HEK293 (cell line): ENCODE results near the gene PSEN1.

ENCODE experiments used
- CTCF ChIA-PET: fragments of 350-600 bp; formaldehyde crosslinking; extraction: SDS; loops from one replicate; lab custom pipeline; 2021; ENCODE audit warnings: antibody characterized with exemption; lab: Yijun Ruan, JAX
- POLR2A ChIA-PET: fragments of 300-600 bp; formaldehyde crosslinking; extraction: SDS; loops from one replicate; lab custom pipeline; 2020; ENCODE audit warnings: antibody characterized with exemption, inconsistent platforms; lab: Yijun Ruan, JAX
- H3K27ac ChIP-seq: fragments of 200-500 bp; sonication (Bioruptor generic); 2 replicates; pipeline ENCODE4 v1.5.1; 2014; ENCODE audit warnings: low read depth, low read length, control low read depth, inconsistent platforms; ENCODE audit errors: extremely low read depth
- H3K36me3 ChIP-seq, 2 experiments: fragments of 200-500 bp in 1 of 2; sonication (Bioruptor generic) in 1 of 2; 1 replicate in 1 of 2; 2 replicates in 1 of 2; pipeline ENCODE4 v1.5.1; 2014 to 2017; ENCODE audit warnings: inconsistent platforms in 2 of 2, low read length in 2 of 2; ENCODE audit not compliant: control insufficient read depth in 2 of 2, insufficient read depth in 1 of 2
- H3K4me1 ChIP-seq: fragments of 200-500 bp; sonication (Bioruptor generic); 2 replicates; pipeline ENCODE4 v1.5.1; 2014; ENCODE audit warnings: mild to moderate bottlenecking, low read length, inconsistent platforms; ENCODE audit not compliant: control insufficient read depth, insufficient read depth
- H3K4me3 ChIP-seq: 2 replicates; pipeline ENCODE4 v1.5.1; 2011; ENCODE audit warnings: low read depth, mild to moderate bottlenecking, control low read depth, low read length, moderate library complexity
- H3K9me3 ChIP-seq: fragments of 200-500 bp; sonication (Bioruptor generic); 2 replicates; pipeline ENCODE4 v1.5.1; 2014; ENCODE audit warnings: low read depth, low read length, inconsistent platforms; ENCODE audit not compliant: control insufficient read depth, insufficient read depth
- GLIS1 ChIP-seq: fragments of 450-650 bp; formaldehyde crosslinking; IDR thresholded peaks from 2 replicates; pipeline ENCODE4 v1.5.1; 2016; ENCODE audit warnings: missing biosample characterization, missing genetic modification characterization
- MZF1 ChIP-seq: fragments of 450-650 bp; formaldehyde crosslinking; IDR thresholded peaks from 2 replicates; pipeline ENCODE4 v1.5.1; 2017; ENCODE audit warnings: missing biosample characterization, missing genetic modification characterization, borderline replicate concordance
- SCRT2 ChIP-seq: fragments of 450-650 bp; formaldehyde crosslinking; IDR thresholded peaks from 2 replicates; pipeline ENCODE4 v1.5.1; 2016; ENCODE audit warnings: missing biosample characterization, missing genetic modification characterization
- SETDB1 ChIP-seq: IDR thresholded peaks from one replicate; pipeline ENCODE4 v1.6.1; 2017; ENCODE audit warnings: mild to moderate bottlenecking, low read length, moderate library complexity, mixed read lengths; ENCODE audit not compliant: insufficient read length
- ZEB2 ChIP-seq: fragments of 450-650 bp; formaldehyde crosslinking; IDR thresholded peaks from 2 replicates; pipeline ENCODE4 v1.5.1; 2016; ENCODE audit warnings: missing biosample characterization, missing genetic modification characterization
- ZNF146 ChIP-seq: fragments of 450-650 bp; formaldehyde crosslinking; IDR thresholded peaks from 2 replicates; pipeline ENCODE4 v1.5.1; 2016; ENCODE audit warnings: missing biosample characterization, missing genetic modification characterization
- ZNF155 ChIP-seq: fragments of 450-650 bp; formaldehyde crosslinking; IDR thresholded peaks from 2 replicates; pipeline ENCODE4 v1.5.1; 2016; ENCODE audit warnings: missing biosample characterization, missing genetic modification characterization
- ZNF174 ChIP-seq: fragments of 450-650 bp; formaldehyde crosslinking; IDR thresholded peaks from 2 replicates; pipeline ENCODE4 v1.5.0; 2017; ENCODE audit warnings: missing biosample characterization, mild to moderate bottlenecking, missing genetic modification characterization
- ZNF223 ChIP-seq: fragments of 450-650 bp; formaldehyde crosslinking; IDR thresholded peaks from 2 replicates; pipeline ENCODE4 v1.5.1; 2016; ENCODE audit warnings: missing biosample characterization, missing genetic modification characterization
- ZNF292 ChIP-seq: fragments of 450-650 bp; formaldehyde crosslinking; IDR thresholded peaks from 2 replicates; pipeline ENCODE4 v1.5.1; 2016; ENCODE audit warnings: low read depth, missing biosample characterization, missing genetic modification characterization, borderline replicate concordance
- ZNF391 ChIP-seq: fragments of 450-650 bp; formaldehyde crosslinking; IDR thresholded peaks from 2 replicates; pipeline ENCODE4 v1.5.1; 2016; ENCODE audit warnings: low read depth, missing biosample characterization, missing genetic modification characterization, borderline replicate concordance
- ZNF596 ChIP-seq: fragments of 450-650 bp; IDR thresholded peaks from 2 replicates; pipeline ENCODE4 v1.5.0; 2018; ENCODE audit warnings: missing biosample characterization, mild to moderate bottlenecking, missing genetic modification characterization, moderate library complexity
- ZNF610 ChIP-seq: fragments of 450-650 bp; formaldehyde crosslinking; IDR thresholded peaks from 2 replicates; pipeline ENCODE4 v1.5.1; 2016; ENCODE audit warnings: missing biosample characterization, missing genetic modification characterization, borderline replicate concordance
- ZNF785 ChIP-seq: fragments of 450-650 bp; formaldehyde crosslinking; IDR thresholded peaks from 2 replicates; pipeline ENCODE4 v1.5.1; 2016; ENCODE audit warnings: missing biosample characterization, missing genetic modification characterization
- ZSCAN30 ChIP-seq: fragments of 450-650 bp; IDR thresholded peaks from 2 replicates; pipeline ENCODE4 v1.5.1; 2018; ENCODE audit warnings: missing biosample characterization, mild to moderate bottlenecking, missing genetic modification characterization, moderate library complexity
- TF ChIP-seq, protein P1 (sequence below): fragments of 450-650 bp; formaldehyde crosslinking; IDR thresholded peaks from 2 replicates; pipeline ENCODE4 v1.5.1; 2016; ENCODE audit warnings: missing biosample characterization, missing genetic modification characterization
- TF ChIP-seq, protein P2 (sequence below): fragments of 450-650 bp; formaldehyde crosslinking; IDR thresholded peaks from 2 replicates; pipeline ENCODE4 v1.5.1; 2016; ENCODE audit warnings: missing biosample characterization, missing genetic modification characterization, low read depth
- TF ChIP-seq, protein P3 (sequence below): fragments of 450-650 bp; formaldehyde crosslinking; IDR thresholded peaks from 2 replicates; pipeline ENCODE4 v1.5.1; 2016; ENCODE audit warnings: missing biosample characterization, missing genetic modification characterization
- TF ChIP-seq, protein P4 (sequence below): IDR thresholded peaks from 2 replicates; pipeline ENCODE4 v1.6.1; 2011; ENCODE audit warnings: mild to moderate bottlenecking, low read depth, low read length, borderline replicate concordance
- TF ChIP-seq, protein P5 (sequence below): fragments of 450-650 bp; formaldehyde crosslinking; IDR thresholded peaks from 2 replicates; pipeline ENCODE4 v1.5.1; 2016; ENCODE audit warnings: missing biosample characterization, missing genetic modification characterization

The PSEN1 gene

DNA sequence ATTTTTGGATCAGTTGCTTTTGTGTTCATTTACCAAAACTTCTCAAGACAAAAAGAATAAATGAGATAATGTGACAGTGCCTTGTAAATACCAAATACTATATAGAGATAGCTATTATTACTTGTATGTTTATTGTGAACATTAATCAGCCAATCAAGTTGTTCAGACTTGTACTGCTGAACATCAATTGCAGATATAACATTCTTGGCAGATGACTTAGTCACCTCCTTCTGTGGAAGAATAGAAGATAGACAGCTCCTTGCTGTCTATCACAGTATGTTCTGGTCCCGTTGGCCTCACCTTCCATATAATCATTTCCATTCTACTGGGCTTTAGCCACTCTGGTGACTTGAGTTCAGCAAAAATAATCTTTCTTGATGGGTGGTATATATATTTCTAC, 30.1 kb downstream of the PSEN1 start (continued):
- TF ChIP-seq, protein P1, sequence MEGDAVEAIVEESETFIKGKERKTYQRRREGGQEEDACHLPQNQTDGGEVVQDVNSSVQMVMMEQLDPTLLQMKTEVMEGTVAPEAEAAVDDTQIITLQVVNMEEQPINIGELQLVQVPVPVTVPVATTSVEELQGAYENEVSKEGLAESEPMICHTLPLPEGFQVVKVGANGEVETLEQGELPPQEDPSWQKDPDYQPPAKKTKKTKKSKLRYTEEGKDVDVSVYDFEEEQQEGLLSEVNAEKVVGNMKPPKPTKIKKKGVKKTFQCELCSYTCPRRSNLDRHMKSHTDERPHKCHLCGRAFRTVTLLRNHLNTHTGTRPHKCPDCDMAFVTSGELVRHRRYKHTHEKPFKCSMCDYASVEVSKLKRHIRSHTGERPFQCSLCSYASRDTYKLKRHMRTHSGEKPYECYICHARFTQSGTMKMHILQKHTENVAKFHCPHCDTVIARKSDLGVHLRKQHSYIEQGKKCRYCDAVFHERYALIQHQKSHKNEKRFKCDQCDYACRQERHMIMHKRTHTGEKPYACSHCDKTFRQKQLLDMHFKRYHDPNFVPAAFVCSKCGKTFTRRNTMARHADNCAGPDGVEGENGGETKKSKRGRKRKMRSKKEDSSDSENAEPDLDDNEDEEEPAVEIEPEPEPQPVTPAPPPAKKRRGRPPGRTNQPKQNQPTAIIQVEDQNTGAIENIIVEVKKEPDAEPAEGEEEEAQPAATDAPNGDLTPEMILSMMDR (tag by site-specific recombination): no peak
- TF ChIP-seq ZNF223 (no peak), ZNF292 (tag by site-specific recombination) (no peak), GLIS1 (tag by site-specific recombination) (no peak)

DNA sequence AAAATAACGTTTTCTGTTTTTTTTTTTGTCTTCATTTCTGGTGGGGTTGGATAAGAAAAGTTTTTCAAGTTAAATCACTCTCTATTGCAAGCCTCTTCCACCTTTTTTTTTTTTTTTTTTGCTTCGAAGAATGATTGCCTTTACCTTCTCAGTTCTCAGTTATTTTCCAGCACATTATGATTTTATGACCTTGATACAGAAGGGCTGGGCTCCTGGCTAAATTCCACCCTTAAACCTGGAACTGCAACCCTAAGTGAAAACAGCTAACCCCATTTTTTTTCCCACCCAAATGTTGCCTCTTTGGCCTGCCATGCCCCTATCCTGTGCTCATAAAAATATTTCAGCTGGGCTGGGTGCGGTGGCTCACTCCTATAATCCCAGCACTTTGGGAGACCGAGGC, 31.4 kb downstream of the PSEN1 start:
- no peaks in the 10 kb centered on the region for H3K9me3 ChIP-seq
- H3K4me3 ChIP-seq: no peak overlapping the region
- ChIA-PET POLR2A (interaction anchor here (1.9 kb wide), 1 partner anchor 110 kb away, joined by 4 read pairs; the partner anchor contains the start of gene RBM25), CTCF (no interaction called here)
- H3K4me1 ChIP-seq: no peaks in the 10 kb centered on the region
- TF ChIP-seq ZNF785 (tag by site-specific recombination) (no peak), ZNF155 (tag by site-specific recombination) (no peak), ZEB2 (tag by site-specific recombination) (no peak), ZSCAN30 (no peak), ZNF146 (tag by site-specific recombination) (no peak), ZNF174 (tag by site-specific recombination) (no peak), ZNF391 (tag by site-specific recombination) (no peak), SETDB1 (no peak), MZF1 (tag by site-specific recombination) (no peak), ZNF596 (tag by site-specific recombination) (no peak), SCRT2 (tag by site-specific recombination) (no peak), ZNF610 (tag by site-specific recombination) (no peak)
- TF ChIP-seq, protein P2, sequence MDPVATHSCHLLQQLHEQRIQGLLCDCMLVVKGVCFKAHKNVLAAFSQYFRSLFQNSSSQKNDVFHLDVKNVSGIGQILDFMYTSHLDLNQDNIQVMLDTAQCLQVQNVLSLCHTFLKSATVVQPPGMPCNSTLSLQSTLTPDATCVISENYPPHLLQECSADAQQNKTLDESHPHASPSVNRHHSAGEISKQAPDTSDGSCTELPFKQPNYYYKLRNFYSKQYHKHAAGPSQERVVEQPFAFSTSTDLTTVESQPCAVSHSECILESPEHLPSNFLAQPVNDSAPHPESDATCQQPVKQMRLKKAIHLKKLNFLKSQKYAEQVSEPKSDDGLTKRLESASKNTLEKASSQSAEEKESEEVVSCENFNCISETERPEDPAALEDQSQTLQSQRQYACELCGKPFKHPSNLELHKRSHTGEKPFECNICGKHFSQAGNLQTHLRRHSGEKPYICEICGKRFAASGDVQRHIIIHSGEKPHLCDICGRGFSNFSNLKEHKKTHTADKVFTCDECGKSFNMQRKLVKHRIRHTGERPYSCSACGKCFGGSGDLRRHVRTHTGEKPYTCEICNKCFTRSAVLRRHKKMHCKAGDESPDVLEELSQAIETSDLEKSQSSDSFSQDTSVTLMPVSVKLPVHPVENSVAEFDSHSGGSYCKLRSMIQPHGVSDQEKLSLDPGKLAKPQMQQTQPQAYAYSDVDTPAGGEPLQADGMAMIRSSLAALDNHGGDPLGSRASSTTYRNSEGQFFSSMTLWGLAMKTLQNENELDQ (tag by site-specific recombination): no peak
- TF ChIP-seq, protein P3, sequence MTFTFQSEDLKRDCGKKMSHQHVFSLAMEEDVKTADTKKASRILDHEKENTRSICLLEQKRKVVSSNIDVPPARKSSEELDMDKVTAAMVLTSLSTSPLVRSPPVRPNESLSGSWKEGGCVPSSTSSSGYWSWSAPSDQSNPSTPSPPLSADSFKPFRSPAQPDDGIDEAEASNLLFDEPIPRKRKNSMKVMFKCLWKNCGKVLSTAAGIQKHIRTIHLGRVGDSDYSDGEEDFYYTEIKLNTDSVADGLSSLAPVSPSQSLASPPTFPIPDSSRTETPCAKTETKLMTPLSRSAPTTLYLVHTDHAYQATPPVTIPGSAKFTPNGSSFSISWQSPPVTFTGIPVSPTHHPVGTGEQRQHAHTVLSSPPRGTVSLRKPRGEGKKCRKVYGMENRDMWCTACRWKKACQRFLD (tag by site-specific recombination): no peak
- TF ChIP-seq, protein P4, sequence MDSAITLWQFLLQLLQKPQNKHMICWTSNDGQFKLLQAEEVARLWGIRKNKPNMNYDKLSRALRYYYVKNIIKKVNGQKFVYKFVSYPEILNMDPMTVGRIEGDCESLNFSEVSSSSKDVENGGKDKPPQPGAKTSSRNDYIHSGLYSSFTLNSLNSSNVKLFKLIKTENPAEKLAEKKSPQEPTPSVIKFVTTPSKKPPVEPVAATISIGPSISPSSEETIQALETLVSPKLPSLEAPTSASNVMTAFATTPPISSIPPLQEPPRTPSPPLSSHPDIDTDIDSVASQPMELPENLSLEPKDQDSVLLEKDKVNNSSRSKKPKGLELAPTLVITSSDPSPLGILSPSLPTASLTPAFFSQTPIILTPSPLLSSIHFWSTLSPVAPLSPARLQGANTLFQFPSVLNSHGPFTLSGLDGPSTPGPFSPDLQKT: no peak
- TF ChIP-seq, protein P5, sequence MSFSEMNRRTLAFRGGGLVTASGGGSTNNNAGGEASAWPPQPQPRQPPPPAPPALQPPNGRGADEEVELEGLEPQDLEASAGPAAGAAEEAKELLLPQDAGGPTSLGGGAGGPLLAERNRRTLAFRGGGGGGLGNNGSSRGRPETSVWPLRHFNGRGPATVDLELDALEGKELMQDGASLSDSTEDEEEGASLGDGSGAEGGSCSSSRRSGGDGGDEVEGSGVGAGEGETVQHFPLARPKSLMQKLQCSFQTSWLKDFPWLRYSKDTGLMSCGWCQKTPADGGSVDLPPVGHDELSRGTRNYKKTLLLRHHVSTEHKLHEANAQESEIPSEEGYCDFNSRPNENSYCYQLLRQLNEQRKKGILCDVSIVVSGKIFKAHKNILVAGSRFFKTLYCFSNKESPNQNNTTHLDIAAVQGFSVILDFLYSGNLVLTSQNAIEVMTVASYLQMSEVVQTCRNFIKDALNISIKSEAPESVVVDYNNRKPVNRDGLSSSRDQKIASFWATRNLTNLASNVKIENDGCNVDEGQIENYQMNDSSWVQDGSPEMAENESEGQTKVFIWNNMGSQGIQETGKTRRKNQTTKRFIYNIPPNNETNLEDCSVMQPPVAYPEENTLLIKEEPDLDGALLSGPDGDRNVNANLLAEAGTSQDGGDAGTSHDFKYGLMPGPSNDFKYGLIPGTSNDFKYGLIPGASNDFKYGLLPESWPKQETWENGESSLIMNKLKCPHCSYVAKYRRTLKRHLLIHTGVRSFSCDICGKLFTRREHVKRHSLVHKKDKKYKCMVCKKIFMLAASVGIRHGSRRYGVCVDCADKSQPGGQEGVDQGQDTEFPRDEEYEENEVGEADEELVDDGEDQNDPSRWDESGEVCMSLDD (tag by site-specific recombination): no peak
- H3K36me3 ChIP-seq: peaks cover 7 to 57% of the 10 kb centered on the region in 2 experiments
- no peak overlapping the region for H3K27ac ChIP-seq
